ENCODE data around the gene PAQR5. TPM values are rescaled to one million over a fixed set of nuclear protein-coding genes. Genes with fewer than 3 reads are reported as not detected.
A peak's percentile ranks its signal among the peaks of the same experiment; 100 is the strongest.

The PAQR5 gene
- total RNA-seq, 1 donor from 2014 or later = not detected

GRCh38 chr15:69313432-69314000 lies 14.8 kb downstream of the PAQR5 start:
- no peaks in the 10 kb centered on the region for H3K4me1 Mint-ChIP-seq (ENCODE audit: low read depth)
- H3K27ac Mint-ChIP-seq = no peak overlapping the region
- DNase-seq (ENCODE audit: low spot score) = no peak
- no peaks in the 10 kb centered on the region for H3K36me3 Mint-ChIP-seq (ENCODE audit: low read depth)
- H3K9me3 Mint-ChIP-seq = no peaks in the 10 kb centered on the region
- no peak overlapping the region for H3K4me3 Mint-ChIP-seq
- intact Hi-C loops (cut with micrococcal nuclease) = no loop called here
- peaks cover 11% of the 10 kb centered on the region for H3K27me3 Mint-ChIP-seq (ENCODE audit: insufficient read depth)

GRCh38 chr15:69314131-69314530 lies 15.4 kb downstream of the PAQR5 start:
- peaks cover 12% of the 10 kb centered on the region for H3K27me3 Mint-ChIP-seq (ENCODE audit: insufficient read depth)

GRCh38 chr15:69314736-69315135 lies 16.0 kb downstream of the PAQR5 start:
- H3K27ac Mint-ChIP-seq = no peak overlapping the region
- no peaks in the 10 kb centered on the region for H3K9me3 Mint-ChIP-seq
- peaks cover 8% of the 10 kb centered on the region for H3K27me3 Mint-ChIP-seq (ENCODE audit: insufficient read depth)
- no peaks in the 10 kb centered on the region for H3K4me1 Mint-ChIP-seq (ENCODE audit: low read depth)
- no peak for DNase-seq (ENCODE audit: low spot score)
- no peak overlapping the region for H3K4me3 Mint-ChIP-seq
- intact Hi-C loops (cut with micrococcal nuclease) = no loop called here
- H3K36me3 Mint-ChIP-seq (ENCODE audit: low read depth) = no peaks in the 10 kb centered on the region

More at GRCh38 chr15:69314131-69314530, 15.4 kb downstream of the PAQR5 start:
- no peaks in the 10 kb centered on the region for H3K9me3 Mint-ChIP-seq
- H3K4me3 Mint-ChIP-seq = no peak overlapping the region
- no peak for DNase-seq (ENCODE audit: low spot score)
- H3K27ac Mint-ChIP-seq = no peak overlapping the region
- H3K36me3 Mint-ChIP-seq (ENCODE audit: low read depth) = no peaks in the 10 kb centered on the region
- H3K4me1 Mint-ChIP-seq (ENCODE audit: low read depth) = no peaks in the 10 kb centered on the region
- intact Hi-C loops (cut with micrococcal nuclease) = no loop called here

GRCh38 chr15:69315402-69316110 lies 16.8 kb downstream of the PAQR5 start:
- Mint-ChIP-seq H3K9me3 (no peaks in the 10 kb centered on the region), H3K4me1 (ENCODE audit: low read depth) (peaks cover under 1% of the 10 kb centered on the region), H3K27ac (no peak overlapping the region), H3K36me3 (ENCODE audit: low read depth) (no peaks in the 10 kb centered on the region), H3K4me3 (no peak overlapping the region), H3K27me3 (ENCODE audit: insufficient read depth) (peaks cover 8% of the 10 kb centered on the region)
- intact Hi-C loops (cut with micrococcal nuclease) = no loop called here
- DNase-seq (ENCODE audit: low spot score) = no peak

GRCh38 chr15:69316291-69316690 lies 17.6 kb downstream of the PAQR5 start:
- Mint-ChIP-seq H3K9me3 (no peaks in the 10 kb centered on the region), H3K4me1 (ENCODE audit: low read depth) (peaks cover 8% of the 10 kb centered on the region), H3K27me3 (ENCODE audit: insufficient read depth) (peaks cover 8% of the 10 kb centered on the region), H3K36me3 (ENCODE audit: low read depth) (no peaks in the 10 kb centered on the region), H3K4me3 (no peak overlapping the region), H3K27ac (no peak overlapping the region)
- intact Hi-C loops (cut with micrococcal nuclease) = no loop called here
- DNase-seq (ENCODE audit: low spot score) = no peak

GRCh38 chr15:69317392-69317841 lies 18.7 kb downstream of the PAQR5 start:
- Mint-ChIP-seq H3K27me3 (ENCODE audit: insufficient read depth) (peaks cover 12% of the 10 kb centered on the region), H3K9me3 (no peaks in the 10 kb centered on the region), H3K27ac (no peak overlapping the region), H3K4me1 (ENCODE audit: low read depth) (peaks cover 12% of the 10 kb centered on the region), H3K36me3 (ENCODE audit: low read depth) (no peaks in the 10 kb centered on the region), H3K4me3 (no peak overlapping the region)
- intact Hi-C loops (cut with micrococcal nuclease) = no loop called here
- DNase-seq (ENCODE audit: low spot score) = no peak

GRCh38 chr15:69318033-69318432 lies 19.3 kb downstream of the PAQR5 start:
- peaks cover 18% of the 10 kb centered on the region for H3K27me3 Mint-ChIP-seq (ENCODE audit: insufficient read depth)
- no peak for DNase-seq (ENCODE audit: low spot score)
- no peak overlapping the region for H3K4me3 Mint-ChIP-seq
- intact Hi-C loops (cut with micrococcal nuclease) = no loop called here
- no peak overlapping the region for H3K27ac Mint-ChIP-seq
- no peaks in the 10 kb centered on the region for H3K9me3 Mint-ChIP-seq
- H3K36me3 Mint-ChIP-seq (ENCODE audit: low read depth) = no peaks in the 10 kb centered on the region
- peaks cover 12% of the 10 kb centered on the region for H3K4me1 Mint-ChIP-seq (ENCODE audit: low read depth)

GRCh38 chr15:69319384-69320375 lies 21.0 kb downstream of the PAQR5 start:
- Mint-ChIP-seq H3K9me3 (no peaks in the 10 kb centered on the region), H3K27ac (no peak overlapping the region), H3K27me3 (ENCODE audit: insufficient read depth) (peaks cover 19% of the 10 kb centered on the region), H3K4me1 (ENCODE audit: low read depth) (peaks cover 12% of the 10 kb centered on the region), H3K4me3 (no peak overlapping the region), H3K36me3 (ENCODE audit: low read depth) (no peaks in the 10 kb centered on the region)
- DNase-seq (ENCODE audit: low spot score) = no peak
- intact Hi-C loops (cut with micrococcal nuclease) = no loop called here

GRCh38 chr15:69320977-69321554 lies 22.4 kb downstream of the PAQR5 start:
- Mint-ChIP-seq H3K27ac (peak overlapping the region; percentile 45), H3K4me3 (no peak overlapping the region), H3K9me3 (no peaks in the 10 kb centered on the region), H3K27me3 (ENCODE audit: insufficient read depth) (peaks cover 24% of the 10 kb centered on the region), H3K4me1 (ENCODE audit: low read depth) (peaks cover 12% of the 10 kb centered on the region), H3K36me3 (ENCODE audit: low read depth) (no peaks in the 10 kb centered on the region)
- no peak for DNase-seq (ENCODE audit: low spot score)
- intact Hi-C loops (cut with micrococcal nuclease) = loop anchor here (1.0 kb wide), 2 partner anchors 93 to 161 kb away; partner anchors contain the start of genes GLCE and KIF23

- Mint-ChIP-seq H3K27me3 (ENCODE audit: insufficient read depth) (peaks cover 22% of the 10 kb centered on the region), H3K4me1 (ENCODE audit: low read depth) (peaks cover 12% of the 10 kb centered on the region), H3K27ac (no peak overlapping the region), H3K9me3 (no peaks in the 10 kb centered on the region), H3K36me3 (ENCODE audit: low read depth) (no peaks in the 10 kb centered on the region), H3K4me3 (no peak overlapping the region)
- intact Hi-C loops (cut with micrococcal nuclease) = no loop called here
- DNase-seq (ENCODE audit: low spot score) = no peak
These were observed 25.2 kb downstream of the PAQR5 start for GRCh38 chr15:69323893-69324430.

- Mint-ChIP-seq H3K4me1 (ENCODE audit: low read depth) (peaks cover 12% of the 10 kb centered on the region), H3K4me3 (no peak overlapping the region), H3K27ac (no peak overlapping the region), H3K36me3 (ENCODE audit: low read depth) (no peaks in the 10 kb centered on the region), H3K9me3 (no peaks in the 10 kb centered on the region), H3K27me3 (ENCODE audit: insufficient read depth) (peaks cover 20% of the 10 kb centered on the region)
- no peak for DNase-seq (ENCODE audit: low spot score)
- intact Hi-C loops (cut with micrococcal nuclease) = no loop called here
These were observed 25.9 kb downstream of the PAQR5 start for GRCh38 chr15:69324565-69324964.

GRCh38 chr15:69325456-69325971 lies 26.8 kb downstream of the PAQR5 start:
- Mint-ChIP-seq H3K4me1 (ENCODE audit: low read depth) (peaks cover 12% of the 10 kb centered on the region), H3K4me3 (no peak overlapping the region), H3K27ac (no peak overlapping the region), H3K9me3 (no peaks in the 10 kb centered on the region), H3K27me3 (ENCODE audit: insufficient read depth) (peaks cover 20% of the 10 kb centered on the region), H3K36me3 (ENCODE audit: low read depth) (no peaks in the 10 kb centered on the region)
- intact Hi-C loops (cut with micrococcal nuclease) = no loop called here
- DNase-seq (ENCODE audit: low spot score) = no peak

Measured in activated T-helper 1 cell treated with anti-CD3 and anti-CD28 coated beads, Interleukin-12 subunit alpha, Interleukin-12 subunit beta, Interleukin-2, Interleukin-4 antibody, amounts not matched to agents 30 ng/mL and 10 ng/mL and 1 ng/mL, durations not matched to agents 14 hours and 24 hours and 36 hours (primary cell).